ENCODE data around the gene GSTM2. TPM values are rescaled to one million over a fixed set of nuclear protein-coding genes. Genes with fewer than 3 reads are reported as not detected.

GSTM2 gene
- total RNA-seq, 1 donor from 2014 or later = 15.6 TPM

DNA sequence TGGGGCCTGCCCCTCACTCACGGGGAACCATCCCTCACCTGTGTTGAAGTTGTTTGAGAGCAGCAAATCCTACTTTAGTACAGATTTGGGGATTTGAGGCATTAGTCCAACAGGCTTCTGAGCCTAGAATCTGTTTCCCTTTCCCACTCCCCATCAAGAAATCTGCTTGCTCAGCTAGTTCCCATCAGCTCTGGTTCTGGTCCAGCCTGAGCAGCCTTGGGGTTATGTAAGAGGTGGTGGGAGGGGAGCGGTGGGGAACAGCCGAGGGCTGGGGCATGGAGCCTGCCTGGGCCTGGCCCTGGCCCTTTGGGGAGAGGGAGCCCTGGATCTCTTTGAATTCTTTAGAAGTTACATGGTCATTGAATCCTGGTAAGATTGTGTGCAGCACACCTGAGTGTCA, 48.3 kb downstream of the GSTM2 start:
- no peaks in the 10 kb centered on the region for H3K27me3 ChIP-seq
- no peaks in the 10 kb centered on the region for H3K9me3 Mint-ChIP-seq
- no peaks in the 10 kb centered on the region for H3K36me3 Mint-ChIP-seq

DNA sequence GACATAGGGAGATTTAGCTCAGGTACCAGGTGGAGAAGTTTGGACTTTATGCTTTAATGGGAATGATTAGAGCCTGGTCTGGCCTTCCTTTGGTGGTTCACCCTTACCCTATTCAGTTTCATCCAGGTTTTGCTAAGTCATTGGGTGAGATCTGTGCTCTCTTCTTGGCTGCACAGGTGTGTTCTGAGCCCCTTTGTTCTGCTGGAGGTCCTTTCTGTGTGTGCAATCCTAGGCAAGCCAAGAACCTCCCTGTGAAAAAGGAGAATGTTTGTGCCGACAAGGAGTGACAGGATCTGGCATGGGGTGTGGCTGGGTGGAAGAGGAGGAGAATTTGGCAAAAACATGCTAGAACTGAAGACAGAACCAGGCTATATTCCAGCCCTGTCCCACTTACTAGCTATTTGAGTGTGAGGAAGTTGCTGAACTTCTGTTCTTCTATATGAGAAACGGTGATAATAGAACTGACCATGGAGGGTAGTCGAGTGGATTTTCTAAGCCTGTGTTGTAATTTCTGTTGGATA, 48.8 kb downstream of the GSTM2 start:
- no peaks in the 10 kb centered on the region for H3K9me3 ChIP-seq (ENCODE audit: low read depth)
- Mint-ChIP-seq H3K9me3 (no peaks in the 10 kb centered on the region), H3K27ac (no peak overlapping the region), H3K4me3 (no peak overlapping the region), H3K36me3 (no peaks in the 10 kb centered on the region), H3K4me1 (no peaks in the 10 kb centered on the region), H3K27me3 (ENCODE audit: insufficient read depth, low read depth) (peaks cover 14% of the 10 kb centered on the region)
- no peak overlapping the region for H3K9ac ChIP-seq
- DNase-seq (ENCODE audit: low spot score) = no peak
- H3K27me3 ChIP-seq = no peaks in the 10 kb centered on the region
- H3K36me3 ChIP-seq = no peaks in the 10 kb centered on the region
- no peaks in the 10 kb centered on the region for H3K79me2 ChIP-seq (ENCODE audit: low read depth)
- H3K4me3 ChIP-seq = no peak overlapping the region
- no peaks in the 10 kb centered on the region for H4K20me1 ChIP-seq (ENCODE audit: low read depth)
- H3F3A ChIP-seq (ENCODE audit: low read depth) = no peaks in the 10 kb centered on the region
- H3K4me2 ChIP-seq = no peak overlapping the region
- no peaks in the 10 kb centered on the region for H3K4me1 ChIP-seq
- no peak overlapping the region for H2AFZ ChIP-seq (replicated peaks)
- TF ChIP-seq EZH2 (IDR thresholded peaks at IDR 0.05) (no peak), EZH2phosphoT487 (IDR thresholded peaks at IDR 0.05) (no peak)
- TF ChIP-seq, protein P1, sequence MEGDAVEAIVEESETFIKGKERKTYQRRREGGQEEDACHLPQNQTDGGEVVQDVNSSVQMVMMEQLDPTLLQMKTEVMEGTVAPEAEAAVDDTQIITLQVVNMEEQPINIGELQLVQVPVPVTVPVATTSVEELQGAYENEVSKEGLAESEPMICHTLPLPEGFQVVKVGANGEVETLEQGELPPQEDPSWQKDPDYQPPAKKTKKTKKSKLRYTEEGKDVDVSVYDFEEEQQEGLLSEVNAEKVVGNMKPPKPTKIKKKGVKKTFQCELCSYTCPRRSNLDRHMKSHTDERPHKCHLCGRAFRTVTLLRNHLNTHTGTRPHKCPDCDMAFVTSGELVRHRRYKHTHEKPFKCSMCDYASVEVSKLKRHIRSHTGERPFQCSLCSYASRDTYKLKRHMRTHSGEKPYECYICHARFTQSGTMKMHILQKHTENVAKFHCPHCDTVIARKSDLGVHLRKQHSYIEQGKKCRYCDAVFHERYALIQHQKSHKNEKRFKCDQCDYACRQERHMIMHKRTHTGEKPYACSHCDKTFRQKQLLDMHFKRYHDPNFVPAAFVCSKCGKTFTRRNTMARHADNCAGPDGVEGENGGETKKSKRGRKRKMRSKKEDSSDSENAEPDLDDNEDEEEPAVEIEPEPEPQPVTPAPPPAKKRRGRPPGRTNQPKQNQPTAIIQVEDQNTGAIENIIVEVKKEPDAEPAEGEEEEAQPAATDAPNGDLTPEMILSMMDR (IDR thresholded peaks at IDR 0.05) = no peak
- H3K27ac ChIP-seq = no peak overlapping the region

More for the DNA sequence above, 48.3 kb downstream of the GSTM2 start:
- DNase-seq (ENCODE audit: low spot score) = no peak
- Mint-ChIP-seq H3K4me1 (no peaks in the 10 kb centered on the region), H3K27ac (no peak overlapping the region), H3K27me3 (ENCODE audit: insufficient read depth, low read depth) (peaks cover 14% of the 10 kb centered on the region), H3K4me3 (no peak overlapping the region)
- no peak overlapping the region for H3K4me3 ChIP-seq
- TF ChIP-seq, protein P1 (IDR thresholded peaks at IDR 0.05) = no peak
- no peak for TF ChIP-seq EZH2phosphoT487 (IDR thresholded peaks at IDR 0.05)
- TF ChIP-seq EZH2 (IDR thresholded peaks at IDR 0.05) = no peak
- no peak overlapping the region for H3K4me2 ChIP-seq
- H3K9ac ChIP-seq = no peak overlapping the region
- H3F3A ChIP-seq (ENCODE audit: low read depth) = no peaks in the 10 kb centered on the region
- H3K27ac ChIP-seq = no peak overlapping the region
- no peaks in the 10 kb centered on the region for H3K79me2 ChIP-seq (ENCODE audit: low read depth)
- H2AFZ ChIP-seq (replicated peaks) = no peak overlapping the region
- H3K36me3 ChIP-seq = no peaks in the 10 kb centered on the region
- H4K20me1 ChIP-seq (ENCODE audit: low read depth) = no peaks in the 10 kb centered on the region
- H3K9me3 ChIP-seq (ENCODE audit: low read depth) = no peaks in the 10 kb centered on the region
- H3K4me1 ChIP-seq = no peaks in the 10 kb centered on the region

DNA sequence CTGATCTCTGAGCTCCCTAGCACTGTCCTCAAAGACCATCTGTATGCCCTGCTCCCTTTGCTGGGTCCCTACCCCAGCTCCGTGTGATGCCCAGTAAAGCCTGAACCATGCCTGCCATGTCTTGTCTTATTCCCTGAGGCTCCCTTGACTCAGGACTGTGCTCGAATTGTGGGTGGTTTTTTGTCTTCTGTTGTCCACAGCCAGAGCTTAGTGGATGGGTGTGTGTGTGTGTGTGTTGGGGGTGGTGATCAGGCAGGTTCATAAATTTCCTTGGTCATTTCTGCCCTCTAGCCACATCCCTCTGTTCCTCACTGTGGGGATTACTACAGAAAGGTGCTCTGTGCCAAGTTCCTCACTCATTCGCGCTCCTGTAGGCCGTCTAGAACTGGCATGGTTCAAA, 49.9 kb downstream of the GSTM2 start:
- DNase-seq (ENCODE audit: low spot score) = peak; percentile 0
- Histone ChIP-seq H3K9ac (no peak overlapping the region), H2AFZ (replicated peaks) (no peak overlapping the region), H3F3A (ENCODE audit: low read depth) (no peaks in the 10 kb centered on the region), H3K36me3 (no peaks in the 10 kb centered on the region), H4K20me1 (ENCODE audit: low read depth) (no peaks in the 10 kb centered on the region), H3K9me3 (ENCODE audit: low read depth) (no peaks in the 10 kb centered on the region), H3K79me2 (ENCODE audit: low read depth) (no peaks in the 10 kb centered on the region), H3K27ac (no peak overlapping the region), H3K4me2 (no peak overlapping the region), H3K27me3 (no peaks in the 10 kb centered on the region), H3K4me1 (no peaks in the 10 kb centered on the region), H3K4me3 (no peak overlapping the region)
- Mint-ChIP-seq H3K27ac (peak overlapping the region; percentile 16), H3K9me3 (no peaks in the 10 kb centered on the region), H3K27me3 (ENCODE audit: insufficient read depth, low read depth) (peaks cover 14% of the 10 kb centered on the region), H3K36me3 (no peaks in the 10 kb centered on the region), H3K4me1 (no peaks in the 10 kb centered on the region), H3K4me3 (no peak overlapping the region)
- TF ChIP-seq EZH2phosphoT487 (IDR thresholded peaks at IDR 0.05) (no peak), EZH2 (IDR thresholded peaks at IDR 0.05) (no peak)
- TF ChIP-seq, protein P1 (IDR thresholded peaks at IDR 0.05) = no peak

Data from neural progenitor cell (in vitro differentiated cells).